Keratinocyte (primary cell): Measurements from ENCODE around the gene SPC24. TPM values are rescaled to one million over a fixed set of nuclear protein-coding genes. Genes with fewer than 3 reads are reported as not detected.

Source experiments
- DNase-seq: peaks from one replicate; pipeline ENCODE4 v3.0.0-alpha.2; 2011; ENCODE audit warnings: low read depth, missing footprints, low spot score
- FAIRE-seq: peaks from 2 replicates; lab custom pipeline; 2011; peaks lifted over from hg19 to GRCh38; lab: Jason Lieb, UNC
- H2AFZ ChIP-seq: 2 replicates; pipeline ENCODE4 v1.6.0; 2012; ENCODE audit warnings: low read length, control low read depth, inconsistent platforms; ENCODE audit not compliant: control insufficient read depth
- H3K27ac ChIP-seq: 2 replicates; pipeline ENCODE4 v1.5.1; 2011; ENCODE audit warnings: low read length; ENCODE audit not compliant: control insufficient read depth, insufficient read depth
- H3K27me3 ChIP-seq: 3 replicates; pipeline ENCODE4 v1.6.0; 2011; ENCODE audit warnings: low read length; ENCODE audit not compliant: control insufficient read depth, insufficient read depth; ENCODE audit errors: extremely low read depth
- H3K36me3 ChIP-seq, 2 experiments: 2 replicates in 1 of 2; 3 replicates in 1 of 2; pipeline ENCODE4 v1.5.1; 2011; ENCODE audit warnings: low read length in 2 of 2, mild to moderate bottlenecking in 1 of 2; ENCODE audit not compliant: control insufficient read depth in 2 of 2, insufficient read depth in 2 of 2; ENCODE audit errors: extremely low read depth in 1 of 2
- H3K4me1 ChIP-seq: 3 replicates; pipeline ENCODE4 v1.5.1; 2011; ENCODE audit warnings: low read length; ENCODE audit not compliant: control insufficient read depth, insufficient read depth; ENCODE audit errors: extremely low read depth
- H3K4me2 ChIP-seq: 3 replicates; pipeline ENCODE4 v1.6.0; 2011; ENCODE audit warnings: low read depth, low read length; ENCODE audit not compliant: control insufficient read depth, insufficient read depth; ENCODE audit errors: extremely low read depth
- H3K4me3 ChIP-seq, 3 experiments: fragments of 200-600 bp in 1 of 3; sonication (generic) in 1 of 3; 2 replicates in 2 of 3; 3 replicates in 1 of 3; pipeline ENCODE4 v1.5.1; 2011 to 2016; ENCODE audit warnings: low read length in 3 of 3, mild to moderate bottlenecking in 3 of 3, control low read depth in 2 of 3, inconsistent platforms in 1 of 3, low read depth in 1 of 3, mixed read lengths in 1 of 3, mixed run types in 1 of 3, moderate library complexity in 1 of 3; ENCODE audit not compliant: control insufficient read depth in 2 of 3, insufficient read depth in 2 of 3; ENCODE audit errors: extremely low read depth in 1 of 3
- H3K79me2 ChIP-seq: 2 replicates; pipeline ENCODE4 v1.6.0; 2012; ENCODE audit warnings: low read length; ENCODE audit not compliant: control insufficient read depth, insufficient read depth
- H3K9ac ChIP-seq: 3 replicates; pipeline ENCODE4 v1.6.0; 2011; ENCODE audit warnings: low read length; ENCODE audit not compliant: control insufficient read depth, insufficient read depth; ENCODE audit errors: extremely low read depth
- H3K9me1 ChIP-seq: 3 replicates; pipeline ENCODE4 v1.6.0; 2011; ENCODE audit warnings: low read length; ENCODE audit not compliant: control insufficient read depth, insufficient read depth; ENCODE audit errors: extremely low read depth
- H3K9me3 ChIP-seq: 2 replicates; pipeline ENCODE4 v1.5.1; 2012; ENCODE audit warnings: low read depth, low read length; ENCODE audit not compliant: control insufficient read depth
- H4K20me1 ChIP-seq: 3 replicates; pipeline ENCODE4 v1.6.0; 2011; ENCODE audit warnings: low read length; ENCODE audit not compliant: control insufficient read depth, insufficient read depth; ENCODE audit errors: extremely low read depth
- CTCF ChIP-seq, 3 experiments: IDR thresholded peaks in 1 of 3; conservative IDR thresholded peaks in 1 of 3; optimal IDR thresholded peaks in 1 of 3; 2 replicates in 2 of 3; 3 replicates in 1 of 3; pipeline versions ENCODE3 to v1.5.1; 2011; ENCODE audit warnings: low read length in 3 of 3, mild to moderate bottlenecking in 3 of 3, moderate library complexity in 2 of 3, control low read depth in 1 of 3, inconsistent platforms in 1 of 3; ENCODE audit not compliant: insufficient read depth in 2 of 3; ENCODE audit errors: extremely low read depth in 1 of 3
- EZH2 ChIP-seq: IDR thresholded peaks from one replicate; pipeline ENCODE4 v1.6.1; 2012; ENCODE audit warnings: inconsistent platforms, mild to moderate bottlenecking, low read length, moderate library complexity
- dilution Hi-C: fragments of 300-500 bp; cut with MboI; formaldehyde crosslinking; loops from one replicate; pipeline ENCODE4 v1.7.0; 2020; ENCODE audit warnings: low sequenced_read_pairs; ENCODE audit not compliant: extremely low pct_ligation_motif_present
- polyA plus RNA-seq, 5 experiments: library from polyadenylated mRNA; depleted of rRNA in 3 of 5; stranded (reverse) in 3 of 5; stranded (forward) in 1 of 5; unstranded in 1 of 5; fragments of >200 nt; gene quantifications; 1 replicate in 1 of 5; 2 replicates in 3 of 5; 3 replicates in 1 of 5; pipeline versions ENCODE4 v1.2.1 to v1.2.3, GENCODE V29; 2011 to 2012; ENCODE audit warnings: missing spikeins in 2 of 5, low read depth in 1 of 5, low replicate concordance in 1 of 5

Gene SPC24
- polyA plus RNA-seq, 1 donor (not counting 4 experiments of a cell fraction or from before 2014, with no cell fraction given): 6.4 TPM

GRCh38 chr19:11169896-11170678 is 14.5 kb upstream of the SPC24 start:
- no peak for TF ChIP-seq CTCF (optimal IDR thresholded peaks at IDR 0.05 in 1 of 3, IDR thresholded peaks at IDR 0.05 in 1 of 3, conservative IDR thresholded peaks at IDR 0.05 in 1 of 3; ENCODE audit: extremely low read depth in 1 of 3, insufficient read depth in 2 of 3, low read length in 3 of 3)
- TF ChIP-seq EZH2: no peak
- no peak overlapping the region for H3K27ac ChIP-seq
- H3K27me3 ChIP-seq: no peaks in the 10 kb centered on the region
- H3K4me3 ChIP-seq: no peak overlapping the region
- no peaks in the 10 kb centered on the region for H3K9me3 ChIP-seq
- DNase-seq (no peak), FAIRE-seq (no peak)
- no peaks in the 10 kb centered on the region for H3K9me1 ChIP-seq
- H2AFZ ChIP-seq: no peak overlapping the region
- no peak overlapping the region for H3K9ac ChIP-seq
- H3K79me2 ChIP-seq: no peaks in the 10 kb centered on the region
- peaks cover 16% of the 10 kb centered on the region for H3K4me1 ChIP-seq
- no peaks in the 10 kb centered on the region for H4K20me1 ChIP-seq
- no peak overlapping the region for H3K4me2 ChIP-seq
- H3K36me3 ChIP-seq: no peaks in the 10 kb centered on the region
- dilution Hi-C loops: no loop called here

GRCh38 chr19:11168568-11168967 is 13.0 kb upstream of the SPC24 start:
- Histone ChIP-seq H3K36me3 (no peaks in the 10 kb centered on the region), H3K4me2 (peak overlapping the region; percentile 56), H3K9me3 (no peaks in the 10 kb centered on the region), H4K20me1 (no peaks in the 10 kb centered on the region), H3K4me3 (no peak overlapping the region), H3K79me2 (no peaks in the 10 kb centered on the region), H3K9me1 (no peaks in the 10 kb centered on the region), H3K27ac (peak overlapping the region; percentile 70), H3K9ac (peak overlapping the region; percentile 22), H3K27me3 (no peaks in the 10 kb centered on the region), H2AFZ (no peak overlapping the region), H3K4me1 (peaks cover 16% of the 10 kb centered on the region)
- dilution Hi-C loops: no loop called here
- FAIRE-seq: peak; percentile 100
- peak; percentile 60 for DNase-seq
- TF ChIP-seq EZH2 (no peak), CTCF (optimal IDR thresholded peaks at IDR 0.05 in 1 of 3, IDR thresholded peaks at IDR 0.05 in 1 of 3, conservative IDR thresholded peaks at IDR 0.05 in 1 of 3; ENCODE audit: extremely low read depth in 1 of 3, insufficient read depth in 2 of 3, low read length in 3 of 3) (no peak)
